K562 (cell line): Measurements from ENCODE around the gene ANKLE1. TPM values are rescaled to one million over a fixed set of nuclear protein-coding genes. Genes with fewer than 3 reads are reported as not detected.
A peak's percentile ranks its signal among the peaks of the same experiment; 100 is the strongest.

Experiments
- CXXC5 ChIP-seq: fragments of 250-450 bp; sonication (Bioruptor Pico); IDR thresholded peaks from 2 replicates; pipeline ENCODE4 v1.8.0; 2022; ENCODE audit warnings: inconsistent platforms, mild to moderate bottlenecking, moderate library complexity
- ELF1 ChIP-seq: fragments of 200-800 bp; sonication (Bioruptor generic); IDR thresholded peaks from 2 replicates; pipeline ENCODE4 v1.6.1; 2016; ENCODE audit warnings: missing genetic modification characterization, missing compliant biosample characterization
- JUND ChIP-seq, 2 experiments: IDR thresholded peaks; 2 replicates in 1 of 2; 3 replicates in 1 of 2; pipeline ENCODE4 v1.6.1; 2011; ENCODE audit warnings: borderline replicate concordance in 2 of 2, low read depth in 2 of 2, low read length in 2 of 2, improper control_type of control experiment in 1 of 2, missing biosample characterization in 1 of 2, missing genetic modification characterization in 1 of 2, missing genetic modification reagents in 1 of 2
- NR2C2 ChIP-seq, 2 experiments: fragments of 200-800 bp in 1 of 2; sonication (Bioruptor generic) in 1 of 2; sonication (generic) in 1 of 2; formaldehyde crosslinking in 1 of 2; IDR thresholded peaks; 2 replicates each; pipeline versions ENCODE4 v1.6.1 to v1.8.0; 2016 to 2022; ENCODE audit warnings: mild to moderate bottlenecking in 1 of 2, missing compliant biosample characterization in 1 of 2, missing genetic modification characterization in 1 of 2, missing genetic modification reagents in 1 of 2
- POLR2AphosphoS5 ChIP-seq: IDR thresholded peaks from 2 replicates; pipeline ENCODE4 v1.6.1; 2011; ENCODE audit warnings: mild to moderate bottlenecking, low read depth, low read length, moderate library complexity; ENCODE audit not compliant: control insufficient read depth, insufficient read depth
- PTBP1 ChIP-seq: fragments of 200-400 bp; formaldehyde crosslinking; IDR thresholded peaks from 2 replicates; pipeline ENCODE4 v1.6.1; 2017; ENCODE audit warnings: low read depth, low read length
- ZNF121 ChIP-seq: sonication (generic); formaldehyde crosslinking; conservative IDR thresholded peaks from 2 replicates; pipeline ENCODE4 v1.8.0; 2022; ENCODE audit warnings: missing genetic modification reagents
- ZNF75A ChIP-seq: fragments of 450-650 bp; formaldehyde crosslinking; IDR thresholded peaks from 2 replicates; pipeline ENCODE4 v1.4.0; 2020; ENCODE audit warnings: mild to moderate bottlenecking
- ZNF77 ChIP-seq: fragments of 250-450 bp; sonication (Bioruptor Pico); IDR thresholded peaks from 2 replicates; pipeline ENCODE4 v1.5.0; 2020
- polyA plus RNA-seq, 8 experiments: library from polyadenylated mRNA; depleted of rRNA in 4 of 8; stranded (reverse) in 5 of 8; unstranded in 3 of 8; fragments of >200 nt; fragmentation: Nextera tagmentation in 2 of 8; fragmentation: Illumina TruSeq in 1 of 8; extraction: Ambion mirVana in 2 of 8; extraction: Trizol in 1 of 8; gene quantifications; 2 replicates each; pipeline versions ENCODE4 v1.2.1 to v1.2.3, GENCODE V29; 2011 to 2014; ENCODE audit warnings: inconsistent platforms in 1 of 8, missing spikeins in 1 of 8
- total RNA-seq, 7 experiments: library from RNA; depleted of rRNA in 6 of 7; stranded (reverse); fragments of >200 nt in 6 of 7; fragmentation: Illumina TruSeq in 2 of 7; extraction: Trizol in 2 of 7; gene quantifications; 2 replicates each; pipeline versions ENCODE4 v1.2.1 to v1.2.3, GENCODE V29; 2011 to 2021; ENCODE audit warnings: low replicate concordance in 1 of 7
- TF ChIP-seq, protein P1 (sequence below): fragments of 450-650 bp; IDR thresholded peaks from 2 replicates; pipeline ENCODE4 v1.6.1; 2016; ENCODE audit warnings: low read depth
- TF ChIP-seq, protein P2 (sequence below), 2 experiments: fragments of 450-650 bp; conservative IDR thresholded peaks; 2 replicates each; pipeline ENCODE4 v1.6.1; 2017; ENCODE audit warnings: mild to moderate bottlenecking in 2 of 2, moderate library complexity in 2 of 2
- TF ChIP-seq, protein P3 (sequence below): fragments of 450-650 bp; formaldehyde crosslinking; IDR thresholded peaks from 2 replicates; pipeline ENCODE4 v1.4.0; 2022; ENCODE audit warnings: missing genetic modification characterization
- TF ChIP-seq, protein P4 (sequence below): IDR thresholded peaks from 2 replicates; pipeline ENCODE4 v1.6.1; 2016; ENCODE audit warnings: missing genetic modification characterization, missing compliant biosample characterization

ANKLE1 gene
- total and polyA plus RNA-seq, 9 of the 15 experiments (the other 6 are each of a cell fraction or from before 2014, with no cell fraction given), result 0.63 to 9.2 (median 2.9) TPM

DNA sequence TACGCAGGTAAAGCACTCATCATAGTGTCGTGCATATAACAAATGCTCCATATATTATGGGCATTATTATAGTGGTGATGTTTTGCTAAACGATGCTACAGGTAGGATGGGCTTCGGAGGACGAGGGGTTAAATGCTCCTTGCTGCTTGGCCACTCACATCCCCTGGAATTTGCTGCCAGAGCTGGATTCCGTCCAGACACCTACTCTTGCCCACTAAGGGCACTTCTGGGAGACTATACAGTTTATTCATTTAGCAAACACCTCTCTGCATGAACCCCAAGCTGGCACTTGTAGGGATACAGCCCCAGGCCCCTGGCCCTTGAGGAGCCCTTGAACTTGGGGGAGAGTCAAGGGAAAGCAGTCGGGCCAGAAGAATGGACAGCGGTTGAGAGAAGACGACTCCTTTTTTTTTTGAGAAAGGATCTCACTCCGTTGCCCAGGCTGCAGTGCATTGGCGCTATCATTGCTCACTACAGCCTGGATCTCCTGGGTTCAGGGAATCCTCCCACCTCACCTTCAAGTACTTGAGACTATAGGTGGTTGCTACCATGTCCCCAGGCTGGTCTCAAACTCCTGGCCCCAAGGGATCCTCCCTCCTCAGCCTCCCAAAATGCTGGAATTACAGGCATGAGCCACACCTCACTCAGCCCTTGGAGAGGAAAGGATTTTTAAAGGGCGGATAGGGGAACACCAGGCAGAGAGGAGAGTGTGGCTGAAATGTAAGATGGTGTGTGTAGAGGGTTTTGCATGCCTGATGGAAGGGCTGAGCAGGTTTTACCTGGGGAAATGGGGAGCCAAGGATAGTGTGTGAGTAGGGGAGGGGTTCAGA lies 22.9 kb downstream of the ANKLE1 start (continued):
- TF ChIP-seq, protein P1, sequence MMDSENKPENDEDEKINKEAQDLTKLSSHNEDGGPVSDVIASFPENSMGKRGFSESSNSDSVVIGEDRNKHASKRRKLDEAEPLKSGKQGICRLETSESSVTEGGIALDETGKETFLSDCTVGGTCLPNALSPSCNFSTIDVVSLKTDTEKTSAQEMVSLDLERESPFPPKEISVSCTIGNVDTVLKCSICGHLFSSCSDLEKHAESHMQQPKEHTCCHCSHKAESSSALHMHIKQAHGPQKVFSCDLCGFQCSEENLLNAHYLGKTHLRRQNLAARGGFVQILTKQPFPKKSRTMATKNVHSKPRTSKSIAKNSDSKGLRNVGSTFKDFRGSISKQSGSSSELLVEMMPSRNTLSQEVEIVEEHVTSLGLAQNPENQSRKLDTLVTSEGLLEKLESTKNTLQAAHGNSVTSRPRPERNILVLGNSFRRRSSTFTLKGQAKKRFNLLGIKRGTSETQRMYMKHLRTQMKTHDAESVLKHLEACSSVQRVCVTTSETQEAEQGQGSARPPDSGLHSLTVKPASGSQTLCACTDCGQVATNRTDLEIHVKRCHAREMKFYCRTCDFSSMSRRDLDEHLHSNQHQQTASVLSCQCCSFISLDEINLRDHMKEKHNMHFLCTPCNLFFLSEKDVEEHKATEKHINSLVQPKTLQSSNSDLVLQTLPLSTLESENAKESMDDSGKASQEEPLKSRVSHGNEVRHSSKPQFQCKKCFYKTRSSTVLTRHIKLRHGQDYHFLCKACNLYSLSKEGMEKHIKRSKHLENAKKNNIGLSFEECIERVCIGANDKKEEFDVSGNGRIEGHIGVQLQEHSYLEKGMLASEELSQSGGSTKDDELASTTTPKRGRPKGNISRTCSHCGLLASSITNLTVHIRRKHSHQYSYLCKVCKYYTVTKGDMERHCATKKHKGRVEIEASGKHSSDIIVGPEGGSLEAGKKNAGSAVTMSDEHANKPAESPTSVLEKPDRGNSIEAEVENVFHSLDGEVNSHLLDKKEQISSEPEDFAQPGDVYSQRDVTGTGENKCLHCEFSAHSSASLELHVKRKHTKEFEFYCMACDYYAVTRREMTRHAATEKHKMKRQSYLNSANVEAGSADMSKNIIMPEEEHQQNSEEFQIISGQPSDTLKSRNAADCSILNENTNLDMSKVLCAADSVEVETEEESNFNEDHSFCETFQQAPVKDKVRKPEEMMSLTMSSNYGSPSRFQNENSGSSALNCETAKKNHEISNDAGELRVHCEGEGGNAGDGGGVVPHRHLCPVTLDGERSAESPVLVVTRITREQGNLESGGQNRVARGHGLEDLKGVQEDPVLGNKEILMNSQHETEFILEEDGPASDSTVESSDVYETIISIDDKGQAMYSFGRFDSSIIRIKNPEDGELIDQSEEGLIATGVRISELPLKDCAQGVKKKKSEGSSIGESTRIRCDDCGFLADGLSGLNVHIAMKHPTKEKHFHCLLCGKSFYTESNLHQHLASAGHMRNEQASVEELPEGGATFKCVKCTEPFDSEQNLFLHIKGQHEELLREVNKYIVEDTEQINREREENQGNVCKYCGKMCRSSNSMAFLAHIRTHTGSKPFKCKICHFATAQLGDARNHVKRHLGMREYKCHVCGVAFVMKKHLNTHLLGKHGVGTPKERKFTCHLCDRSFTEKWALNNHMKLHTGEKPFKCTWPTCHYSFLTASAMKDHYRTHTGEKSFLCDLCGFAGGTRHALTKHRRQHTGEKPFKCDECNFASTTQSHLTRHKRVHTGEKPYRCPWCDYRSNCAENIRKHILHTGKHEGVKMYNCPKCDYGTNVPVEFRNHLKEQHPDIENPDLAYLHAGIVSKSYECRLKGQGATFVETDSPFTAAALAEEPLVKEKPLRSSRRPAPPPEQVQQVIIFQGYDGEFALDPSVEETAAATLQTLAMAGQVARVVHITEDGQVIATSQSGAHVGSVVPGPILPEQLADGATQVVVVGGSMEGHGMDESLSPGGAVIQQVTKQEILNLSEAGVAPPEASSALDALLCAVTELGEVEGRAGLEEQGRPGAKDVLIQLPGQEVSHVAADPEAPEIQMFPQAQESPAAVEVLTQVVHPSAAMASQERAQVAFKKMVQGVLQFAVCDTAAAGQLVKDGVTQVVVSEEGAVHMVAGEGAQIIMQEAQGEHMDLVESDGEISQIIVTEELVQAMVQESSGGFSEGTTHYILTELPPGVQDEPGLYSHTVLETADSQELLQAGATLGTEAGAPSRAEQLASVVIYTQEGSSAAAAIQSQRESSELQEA, result 0 out of 2 replicates have a peak, but pooled peaks have one; percentile 30
- no peak for TF ChIP-seq POLR2AphosphoS5
- no peak for TF ChIP-seq PTBP1
- TF ChIP-seq, protein P2, sequence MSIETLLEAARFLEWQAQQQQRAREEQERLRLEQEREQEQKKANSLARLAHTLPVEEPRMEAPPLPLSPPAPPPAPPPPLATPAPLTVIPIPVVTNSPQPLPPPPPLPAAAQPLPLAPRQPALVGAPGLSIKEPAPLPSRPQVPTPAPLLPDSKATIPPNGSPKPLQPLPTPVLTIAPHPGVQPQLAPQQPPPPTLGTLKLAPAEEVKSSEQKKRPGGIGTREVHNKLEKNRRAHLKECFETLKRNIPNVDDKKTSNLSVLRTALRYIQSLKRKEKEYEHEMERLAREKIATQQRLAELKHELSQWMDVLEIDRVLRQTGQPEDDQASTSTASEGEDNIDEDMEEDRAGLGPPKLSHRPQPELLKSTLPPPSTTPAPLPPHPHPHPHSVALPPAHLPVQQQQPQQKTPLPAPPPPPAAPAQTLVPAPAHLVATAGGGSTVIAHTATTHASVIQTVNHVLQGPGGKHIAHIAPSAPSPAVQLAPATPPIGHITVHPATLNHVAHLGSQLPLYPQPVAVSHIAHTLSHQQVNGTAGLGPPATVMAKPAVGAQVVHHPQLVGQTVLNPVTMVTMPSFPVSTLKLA (conservative IDR thresholded peaks at IDR 0.05), result no peak
- no peak for TF ChIP-seq ZNF75A (CRISPR knock-in tag)
- no peak for TF ChIP-seq CXXC5 (CRISPR knock-in tag)
- TF ChIP-seq ZNF121, result peak; percentile 44; the same call in 1 of the 2 replicates
- TF ChIP-seq ELF1, result 0 out of 2 replicates have a peak, but pooled peaks have one; percentile 2
- TF ChIP-seq ZNF77 (CRISPR knock-in tag), result no peak
- TF ChIP-seq, protein P3, sequence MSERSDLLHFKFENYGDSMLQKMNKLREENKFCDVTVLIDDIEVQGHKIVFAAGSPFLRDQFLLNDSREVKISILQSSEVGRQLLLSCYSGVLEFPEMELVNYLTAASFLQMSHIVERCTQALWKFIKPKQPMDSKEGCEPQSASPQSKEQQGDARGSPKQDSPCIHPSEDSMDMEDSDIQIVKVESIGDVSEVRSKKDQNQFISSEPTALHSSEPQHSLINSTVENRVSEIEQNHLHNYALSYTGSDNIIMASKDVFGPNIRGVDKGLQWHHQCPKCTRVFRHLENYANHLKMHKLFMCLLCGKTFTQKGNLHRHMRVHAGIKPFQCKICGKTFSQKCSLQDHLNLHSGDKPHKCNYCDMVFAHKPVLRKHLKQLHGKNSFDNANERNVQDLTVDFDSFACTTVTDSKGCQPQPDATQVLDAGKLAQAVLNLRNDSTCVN (CRISPR knock-in tag), result no peak
- TF ChIP-seq, protein P4, sequence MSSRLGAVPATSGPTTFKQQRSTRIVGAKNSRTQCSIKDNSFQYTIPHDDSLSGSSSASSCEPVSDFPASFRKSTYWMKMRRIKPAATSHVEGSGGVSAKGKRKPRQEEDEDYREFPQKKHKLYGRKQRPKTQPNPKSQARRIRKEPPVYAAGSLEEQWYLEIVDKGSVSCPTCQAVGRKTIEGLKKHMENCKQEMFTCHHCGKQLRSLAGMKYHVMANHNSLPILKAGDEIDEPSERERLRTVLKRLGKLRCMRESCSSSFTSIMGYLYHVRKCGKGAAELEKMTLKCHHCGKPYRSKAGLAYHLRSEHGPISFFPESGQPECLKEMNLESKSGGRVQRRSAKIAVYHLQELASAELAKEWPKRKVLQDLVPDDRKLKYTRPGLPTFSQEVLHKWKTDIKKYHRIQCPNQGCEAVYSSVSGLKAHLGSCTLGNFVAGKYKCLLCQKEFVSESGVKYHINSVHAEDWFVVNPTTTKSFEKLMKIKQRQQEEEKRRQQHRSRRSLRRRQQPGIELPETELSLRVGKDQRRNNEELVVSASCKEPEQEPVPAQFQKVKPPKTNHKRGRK (tag), result no peak
- no peak for TF ChIP-seq NR2C2 (CRISPR knock-in tag; IDR thresholded peaks at IDR 0.05)
- no peak for TF ChIP-seq NR2C2 (tag; IDR thresholded peaks at IDR 0.05)
- no peak for TF ChIP-seq JUND (IDR thresholded peaks at IDR 0.05; ENCODE audit: borderline replicate concordance, low read depth, low read length)
- TF ChIP-seq JUND (tag; IDR thresholded peaks at IDR 0.05; ENCODE audit: borderline replicate concordance, low read depth, low read length), result no peak
